Measurements from ENCODE around the gene LLGL2. TPM values are rescaled to one million over a fixed set of nuclear protein-coding genes. Genes with fewer than 3 reads are reported as not detected.
"Not testable (repeated sequence)": the region's sequence is repeated elsewhere in the genome, so short reads cannot be mapped to it uniquely, and the experiment has no call there.

LLGL2 gene
- total RNA-seq, 1 donor from 2014 or later, result 3.4 TPM

DNA sequence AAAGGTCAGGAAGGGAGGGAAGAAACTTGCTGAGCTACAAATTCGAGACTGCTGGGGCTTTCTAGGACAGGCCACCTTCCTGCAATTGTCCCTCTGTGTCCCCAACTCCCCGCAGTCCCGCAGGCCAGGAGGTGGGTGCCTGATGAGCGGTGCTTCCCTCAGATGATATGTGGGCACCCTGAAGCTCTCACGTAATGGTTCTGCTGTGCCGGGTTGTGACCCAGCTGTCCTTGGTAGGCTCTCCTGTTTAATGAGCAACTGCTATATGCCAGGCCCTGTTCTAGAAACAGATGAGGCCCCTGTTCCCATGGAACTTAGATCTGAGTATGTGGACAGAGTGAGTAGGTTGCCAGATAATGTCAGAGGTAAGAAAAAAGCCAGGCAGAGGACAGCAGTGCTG lies 40.1 kb downstream of the LLGL2 start:
- DNase-seq (ENCODE audit: extremely low read depth, low read depth, low spot score), result no peak

GRCh38 chr17:75566416-75566815 lies 40.9 kb downstream of the LLGL2 start:
- no peak for DNase-seq (ENCODE audit: extremely low read depth, low read depth, low spot score)

DNA sequence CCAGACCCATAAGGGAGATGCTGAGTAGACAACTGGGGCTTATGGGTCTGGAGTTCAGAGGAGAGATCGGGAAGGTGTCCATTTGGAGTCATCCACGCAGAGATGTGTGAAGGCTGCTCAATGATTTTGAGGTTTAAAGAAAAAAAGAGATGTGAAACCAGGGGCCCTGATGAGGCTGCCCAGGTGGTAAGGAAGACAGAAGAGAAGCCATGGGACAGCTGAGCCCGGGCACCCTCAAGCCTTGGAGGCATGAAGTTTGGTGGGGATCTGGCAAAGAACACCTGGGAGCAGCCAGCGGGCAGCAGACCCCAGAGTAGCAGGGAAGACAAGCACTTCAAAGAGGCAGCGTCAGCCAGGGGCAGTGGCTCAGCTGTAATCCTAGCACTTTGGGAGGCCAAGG lies 41.3 kb downstream of the LLGL2 start:
- no peak for DNase-seq (ENCODE audit: extremely low read depth, low read depth, low spot score)

GRCh38 chr17:75568412-75569255 lies 43.1 kb downstream of the LLGL2 start:
- DNase-seq (ENCODE audit: extremely low read depth, low read depth, low spot score), result no peak

GRCh38 chr17:75570034-75570676 lies 44.7 kb downstream of the LLGL2 start:
- no peak for DNase-seq (ENCODE audit: extremely low read depth, low read depth, low spot score)

GRCh38 chr17:75570772-75571171 lies 45.3 kb downstream of the LLGL2 start:
- DNase-seq (ENCODE audit: extremely low read depth, low read depth, low spot score), result no peak

- DNase-seq (ENCODE audit: extremely low read depth, low read depth, low spot score), result no peak
Observed at GRCh38 chr17:75571197-75571884, 45.8 kb downstream of the LLGL2 start.

DNA sequence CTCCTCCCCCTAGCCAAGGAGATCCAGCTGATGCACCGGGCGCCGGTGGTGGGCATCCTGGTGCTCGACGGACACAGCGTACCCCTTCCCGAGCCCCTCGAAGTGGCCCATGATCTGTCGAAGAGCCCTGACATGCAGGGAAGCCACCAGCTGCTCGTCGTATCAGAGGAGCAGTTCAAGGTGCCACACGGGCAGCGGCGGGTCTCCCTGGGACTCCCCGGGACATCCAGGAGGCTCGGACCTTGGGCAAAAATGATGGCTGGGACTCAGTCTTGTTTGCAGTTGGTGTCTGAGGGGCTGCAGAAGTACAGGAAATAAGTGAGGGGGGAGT lies 46.4 kb downstream of the LLGL2 start:
- no peak for DNase-seq (ENCODE audit: extremely low read depth, low read depth, low spot score)

- DNase-seq (ENCODE audit: extremely low read depth, low read depth, low spot score), result no peak
Observed at GRCh38 chr17:75572713-75573539, 47.4 kb downstream of the LLGL2 start.

DNA sequence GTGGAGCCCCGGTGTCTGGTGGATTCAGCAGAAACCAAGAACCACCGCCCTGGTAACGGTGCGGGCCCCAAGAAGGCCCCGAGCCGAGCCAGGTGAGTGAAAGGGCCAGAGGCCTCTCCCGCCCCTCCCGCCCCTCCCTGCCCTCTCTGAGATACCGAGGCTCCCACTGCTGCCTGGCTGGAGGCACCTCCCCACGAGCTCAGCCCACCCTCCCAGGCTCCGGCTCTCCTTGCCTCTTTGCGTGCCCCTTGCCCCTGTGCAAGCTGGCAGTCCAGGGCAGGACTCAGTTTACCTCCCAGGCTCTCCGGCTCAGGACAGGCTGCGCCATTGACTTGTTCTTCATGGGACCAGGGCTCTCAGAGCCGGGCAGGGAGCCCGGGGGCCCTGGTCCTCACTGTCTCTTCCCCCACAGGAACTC lies 48.1 kb downstream of the LLGL2 start:
- DNase-seq (ENCODE audit: extremely low read depth, low read depth, low spot score), result no peak

GRCh38 chr17:75573994-75574393 lies 48.5 kb downstream of the LLGL2 start:
- no peak for DNase-seq (ENCODE audit: extremely low read depth, low read depth, low spot score)

GRCh38 chr17:75574404-75575036 lies 49.0 kb downstream of the LLGL2 start:
- DNase-seq (ENCODE audit: extremely low read depth, low read depth, low spot score), result no peak

- DNase-seq (ENCODE audit: extremely low read depth, low read depth, low spot score), result no peak
Observed at GRCh38 chr17:75575197-75575596, 49.7 kb downstream of the LLGL2 start.

DNA sequence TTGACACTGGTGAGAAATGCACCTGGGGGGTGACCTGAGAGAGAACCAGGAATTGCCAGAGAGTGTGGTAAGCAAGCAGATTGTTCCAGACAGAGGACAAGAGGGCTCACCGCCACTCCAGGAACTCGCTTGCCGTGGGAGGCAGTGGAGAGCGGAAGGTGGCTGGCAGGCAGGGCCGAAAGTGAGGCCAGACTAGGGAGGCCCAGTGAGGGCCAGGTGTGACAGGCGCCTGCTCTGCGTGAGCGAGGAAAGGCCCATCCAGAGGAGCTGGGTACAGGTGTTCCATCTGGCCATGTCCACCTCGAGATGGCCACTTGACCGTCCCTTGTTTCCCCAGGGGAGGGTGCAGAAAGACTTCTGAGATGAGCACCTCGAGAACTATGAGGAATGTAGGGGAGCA lies 50.2 kb downstream of the LLGL2 start:
- DNase-seq (ENCODE audit: extremely low read depth, low read depth, low spot score), result no peak

GRCh38 chr17:75576661-75577060 lies 51.2 kb downstream of the LLGL2 start:
- DNase-seq (ENCODE audit: extremely low read depth, low read depth, low spot score), result no peak

DNA sequence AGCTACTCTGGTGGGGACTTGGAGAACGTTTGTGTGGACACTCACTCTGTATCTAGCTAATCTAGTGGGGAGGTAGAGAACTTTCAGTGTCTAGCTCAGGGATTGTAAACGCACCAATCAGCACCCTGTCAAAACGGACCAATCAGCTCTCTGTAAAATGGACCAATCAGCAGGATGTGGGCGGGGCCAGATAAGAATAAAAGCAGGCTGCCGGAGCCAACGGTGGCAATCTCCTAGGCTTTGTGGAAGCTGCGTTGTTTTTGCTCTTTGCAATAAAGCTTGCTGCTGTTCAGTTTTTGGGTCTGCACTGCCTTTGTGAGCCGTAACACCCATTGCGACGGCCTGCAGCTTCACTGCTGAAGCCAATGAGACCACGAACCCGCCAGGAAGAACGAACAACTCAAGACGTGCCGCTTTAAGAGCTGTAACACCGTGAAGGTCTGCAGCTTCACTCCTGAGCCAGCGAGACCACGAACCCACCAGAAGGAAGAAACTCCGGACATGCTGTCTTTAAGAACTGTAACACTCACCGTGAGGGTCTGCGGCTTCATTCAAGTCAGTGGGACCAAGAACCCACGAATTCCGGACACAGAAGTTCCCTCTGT lies 55.7 kb downstream of the LLGL2 start:
- not testable (repeated sequence) for DNase-seq (ENCODE audit: extremely low read depth, low read depth, low spot score)

DNA sequence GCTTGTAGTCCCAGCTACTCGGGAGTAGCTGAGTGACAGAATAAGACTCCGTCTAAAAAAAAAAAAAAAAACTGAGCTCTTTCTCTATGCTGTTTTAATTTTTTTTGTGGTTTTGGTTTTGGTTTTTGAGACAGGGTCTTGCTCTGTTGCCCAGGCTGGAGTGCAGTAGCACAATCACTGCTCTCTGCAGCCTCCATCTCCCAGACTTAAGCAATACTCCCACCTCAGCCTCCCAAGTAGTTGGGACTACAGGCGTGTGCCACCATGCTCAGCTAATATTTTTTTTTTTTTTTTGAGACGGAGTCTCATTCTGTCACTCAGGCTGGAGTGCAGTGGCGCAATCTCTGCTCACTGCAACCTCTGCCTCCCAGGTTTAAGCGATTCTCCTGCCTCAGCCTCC lies 57.7 kb downstream of the LLGL2 start:
- not testable (repeated sequence) for DNase-seq (ENCODE audit: extremely low read depth, low read depth, low spot score)

- no peak for DNase-seq (ENCODE audit: extremely low read depth, low read depth, low spot score)
Observed at GRCh38 chr17:75584849-75585175, 59.3 kb downstream of the LLGL2 start.

- DNase-seq (ENCODE audit: extremely low read depth, low read depth, low spot score), result no peak
Observed at GRCh38 chr17:75587675-75588595, 62.4 kb downstream of the LLGL2 start, which contains the start of gene MYO15B. Gene MYO15B (plus strand): TSS chr17:75587800. CDS start chr17:75588058, 258 bp downstream.

Data from glomerular endothelial cell (primary cell).